Left lung (tissue), 10 donors: ENCODE results near the gene MMP28. TPM values are rescaled to one million over a fixed set of nuclear protein-coding genes. Genes with fewer than 3 reads are reported as not detected.

Experiments
- ATAC-seq: fragments of 200-7000 bp; cut with Tn5 transposase; one replicate; pipeline ENCODE4 v1.9.1; 2020; ENCODE audit warnings: moderate library complexity
- DNase-seq, 4 donors: peaks; one replicate each; pipeline ENCODE4 v3.0.0-alpha.2; 2013 to 2020
- H3K27ac ChIP-seq, 2 donors: fragments of 200-600 bp; sonication (generic) in 1 of 2; one replicate each; pipeline versions ENCODE4 v1.5.0 to v1.8.0; 2020 to 2021
- H3K27me3 ChIP-seq, 2 donors: fragments of 200-600 bp; sonication (generic) in 1 of 2; one replicate each; pipeline versions ENCODE4 v1.5.0 to v1.8.0; 2020 to 2021
- H3K36me3 ChIP-seq, 2 donors: fragments of 200-600 bp; sonication (generic) in 1 of 2; one replicate each; pipeline versions ENCODE4 v1.5.0 to v1.8.0; 2020 to 2021
- H3K4me1 ChIP-seq, 2 donors: fragments of 200-600 bp; one replicate each; pipeline ENCODE4 v1.8.0; 2021
- H3K4me3 ChIP-seq, 2 donors: fragments of 200-600 bp; sonication (generic) in 1 of 2; one replicate each; pipeline versions ENCODE4 v1.5.0 to v1.8.0; 2020 to 2021; ENCODE audit warnings: mild to moderate bottlenecking in 1 of 2
- H3K9me3 ChIP-seq, 2 donors: fragments of 200-600 bp; sonication (generic) in 1 of 2; one replicate each; pipeline versions ENCODE4 v1.5.0 to v1.8.0; 2020 to 2021
- intact Hi-C, 2 donors: fragments of 100-400 bp; cut with DNase I; formaldehyde crosslinking; loops; one replicate each; pipeline versions ENCODE4 v1.11.2 to v1.14.2; 2022
- polyA plus RNA-seq, 6 donors: library from polyadenylated mRNA; unstranded; fragments of 120-200 nt; gene quantifications; one replicate each; pipeline ENCODE4 v1.2.1, GENCODE V29; 2013; ENCODE audit not compliant: insufficient read length in 6 of 6
- total RNA-seq, 2 donors: library from RNA; stranded (reverse); fragmentation: NEBNext Ultra II Directional; extraction: Animal tissue kit (Norgen Biotek cat#: 25700); gene quantifications; one replicate each; pipeline ENCODE4 v1.2.1, GENCODE V29; 2021
- TF ChIP-seq, protein P1 (sequence below), 2 donors: fragments of 200-600 bp; sonication (generic) in 1 of 2; IDR thresholded peaks; one replicate each; pipeline versions ENCODE4 v1.5.0 to v1.8.0; 2021; ENCODE audit warnings: antibody characterized with exemption in 2 of 2
- donor health status: DM: no; HTN: yes; CAD: no.
- donor health status: DM: no; HTN: no; CAD: no.

MMP28 gene
- total and polyA plus RNA-seq, 8 donors = 6.6 to 95.0 (median 8.5) TPM

GRCh38 chr17:35786941-35787432, 8.5 kb downstream of the MMP28 start:
- TF ChIP-seq, protein P1, sequence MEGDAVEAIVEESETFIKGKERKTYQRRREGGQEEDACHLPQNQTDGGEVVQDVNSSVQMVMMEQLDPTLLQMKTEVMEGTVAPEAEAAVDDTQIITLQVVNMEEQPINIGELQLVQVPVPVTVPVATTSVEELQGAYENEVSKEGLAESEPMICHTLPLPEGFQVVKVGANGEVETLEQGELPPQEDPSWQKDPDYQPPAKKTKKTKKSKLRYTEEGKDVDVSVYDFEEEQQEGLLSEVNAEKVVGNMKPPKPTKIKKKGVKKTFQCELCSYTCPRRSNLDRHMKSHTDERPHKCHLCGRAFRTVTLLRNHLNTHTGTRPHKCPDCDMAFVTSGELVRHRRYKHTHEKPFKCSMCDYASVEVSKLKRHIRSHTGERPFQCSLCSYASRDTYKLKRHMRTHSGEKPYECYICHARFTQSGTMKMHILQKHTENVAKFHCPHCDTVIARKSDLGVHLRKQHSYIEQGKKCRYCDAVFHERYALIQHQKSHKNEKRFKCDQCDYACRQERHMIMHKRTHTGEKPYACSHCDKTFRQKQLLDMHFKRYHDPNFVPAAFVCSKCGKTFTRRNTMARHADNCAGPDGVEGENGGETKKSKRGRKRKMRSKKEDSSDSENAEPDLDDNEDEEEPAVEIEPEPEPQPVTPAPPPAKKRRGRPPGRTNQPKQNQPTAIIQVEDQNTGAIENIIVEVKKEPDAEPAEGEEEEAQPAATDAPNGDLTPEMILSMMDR (IDR thresholded peaks at IDR 0.05) = no peak
- Histone ChIP-seq H3K4me3 (no peak overlapping the region), H3K4me1 (peaks cover 38 to 45% of the 10 kb centered on the region in 2 donors), H3K27ac (peak overlapping the region; percentile 39 to 66), H3K36me3 (no peaks in the 10 kb centered on the region), H3K27me3 (no peaks in the 10 kb centered on the region), H3K9me3 (no peaks in the 10 kb centered on the region)
- intact Hi-C loops = no loop called here
- ATAC-seq (no peak), DNase-seq (no peak)

DNA sequence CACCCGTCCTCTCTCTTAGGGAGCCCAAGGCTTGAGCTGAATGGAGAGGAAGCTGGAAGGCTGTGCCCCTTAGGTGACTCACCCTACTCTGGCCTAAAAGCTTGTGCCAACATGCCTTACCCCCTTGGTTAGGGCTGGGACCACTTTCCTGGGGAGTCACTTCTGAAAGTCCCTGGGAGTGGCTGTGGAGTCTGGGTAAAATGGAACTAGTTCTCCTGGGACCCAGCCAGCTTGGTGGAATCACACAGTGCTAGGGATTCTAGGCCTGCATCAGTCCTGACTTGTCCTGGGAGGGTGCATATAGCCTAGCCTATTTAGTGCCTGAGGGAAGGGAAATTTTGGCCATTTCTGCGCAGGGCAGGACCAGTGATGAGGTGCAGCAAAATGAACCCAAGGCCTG, 10.5 kb downstream of the MMP28 start:
- H3K36me3 ChIP-seq = no peaks in the 10 kb centered on the region
- DNase-seq (peak in 1 of 4 donors; percentile 55), ATAC-seq (peak; percentile 47)
- H3K4me3 ChIP-seq = no peak overlapping the region
- H3K4me1 ChIP-seq = peaks cover 38 to 45% of the 10 kb centered on the region in 2 donors
- no peaks in the 10 kb centered on the region for H3K9me3 ChIP-seq
- no peaks in the 10 kb centered on the region for H3K27me3 ChIP-seq
- peak overlapping the region; percentile 54 to 73 for H3K27ac ChIP-seq
- TF ChIP-seq, protein P1 (IDR thresholded peaks at IDR 0.05) = no peak
- intact Hi-C loops = no loop called here

DNA sequence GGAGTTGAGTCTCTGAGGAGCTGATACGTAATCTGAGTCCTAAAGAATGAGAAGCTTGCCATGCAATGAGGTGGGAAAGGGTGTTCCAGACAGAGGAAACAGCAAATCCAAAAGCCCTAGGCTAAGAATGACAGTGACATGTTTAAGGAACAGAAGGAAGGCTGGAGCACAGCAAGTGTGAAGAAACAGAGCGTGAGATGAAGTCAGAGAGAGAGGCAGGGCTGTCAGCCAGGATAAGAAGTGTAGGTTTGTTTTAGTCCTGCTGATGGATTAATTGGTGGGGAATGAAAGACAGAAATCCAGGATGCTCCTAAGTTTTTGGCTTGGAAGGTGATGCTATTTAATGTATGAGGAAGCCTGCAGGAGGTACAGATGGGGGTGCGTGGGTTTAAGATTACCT, 14.5 kb downstream of the MMP28 start:
- peaks cover 45 to 50% of the 10 kb centered on the region in 2 donors for H3K4me1 ChIP-seq
- no peaks in the 10 kb centered on the region for H3K36me3 ChIP-seq
- intact Hi-C loops = no loop called here
- H3K27me3 ChIP-seq = no peaks in the 10 kb centered on the region
- H3K9me3 ChIP-seq = no peaks in the 10 kb centered on the region
- no peak for DNase-seq
- TF ChIP-seq, protein P1 (IDR thresholded peaks at IDR 0.05) = no peak
- H3K27ac ChIP-seq = no peak overlapping the region
- no peak for ATAC-seq
- no peak overlapping the region for H3K4me3 ChIP-seq

DNA sequence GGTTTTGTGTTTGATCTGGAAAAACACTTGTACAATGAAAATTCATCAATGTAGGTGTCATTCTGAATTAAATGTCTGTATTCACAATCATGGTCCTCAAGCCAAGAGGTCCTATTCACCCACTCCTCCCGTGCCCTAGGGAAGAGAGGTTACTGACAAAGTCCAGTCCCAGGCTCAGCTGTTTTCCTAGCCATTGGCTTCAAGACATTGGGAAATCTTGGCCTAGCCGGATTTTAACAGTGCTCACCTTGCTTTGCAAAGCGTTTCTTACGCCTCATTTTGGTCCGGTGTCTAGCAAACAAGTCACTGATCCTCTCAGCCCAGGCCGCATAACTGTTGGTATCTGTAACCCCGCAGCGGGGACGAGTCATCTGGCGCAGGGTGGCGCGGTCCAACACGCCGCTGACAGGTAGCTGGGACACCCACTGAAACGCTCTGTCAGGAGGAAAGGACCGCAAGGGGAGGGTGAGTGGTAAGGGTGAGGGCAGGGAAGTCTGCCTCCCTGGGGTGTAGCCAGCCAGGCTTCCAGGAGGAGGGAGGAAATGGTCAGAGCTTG, 16.7 kb downstream of the MMP28 start:
- Histone ChIP-seq H3K4me3 (no peak overlapping the region), H3K27me3 (no peaks in the 10 kb centered on the region), H3K36me3 (no peaks in the 10 kb centered on the region), H3K27ac (peak overlapping the region; percentile 57 to 70), H3K4me1 (peaks cover 54 to 56% of the 10 kb centered on the region in 2 donors), H3K9me3 (no peaks in the 10 kb centered on the region)
- intact Hi-C loops = no loop called here
- ATAC-seq (no peak), DNase-seq (no peak)
- TF ChIP-seq, protein P1 (IDR thresholded peaks at IDR 0.05) = no peak

GRCh38 chr17:35775583-35775982, 19.9 kb downstream of the MMP28 start:
- TF ChIP-seq, protein P1 (IDR thresholded peaks at IDR 0.05) = no peak
- Histone ChIP-seq H3K36me3 (no peaks in the 10 kb centered on the region), H3K9me3 (no peaks in the 10 kb centered on the region), H3K4me3 (no peak overlapping the region), H3K27ac (peak overlapping the region in 1 of 2 donors; percentile 81), H3K4me1 (peaks cover 43 to 52% of the 10 kb centered on the region in 2 donors), H3K27me3 (no peaks in the 10 kb centered on the region)
- ATAC-seq = no peak
- no peak for DNase-seq
- intact Hi-C loops = no loop called here
